CD4-positive, alpha-beta T cell treated with Interleukin-15 for 1 hour (primary cell): ENCODE results near the gene TGFBR3.

ENCODE experiments used
- DNase-seq: peaks from one replicate; pipeline ENCODE4 v3.0.0-alpha.2; 2020

The TGFBR3 gene

GRCh38 chr1:91885716-91886506, at the start of gene TGFBR3:
Gene TGFBR3, minus strand, starts transcription at chr1:91886151. Its CDS starts 24,620 bp downstream, at chr1:91861531.
- peak; percentile 72 for DNase-seq

GRCh38 chr1:91929250-91929649, 43.3 kb upstream of the TGFBR3 start:
- DNase-seq, result no peak

GRCh38 chr1:91928026-91928425, 42.1 kb upstream of the TGFBR3 start:
- no peak for DNase-seq

- DNase-seq, result no peak
These were observed 39.9 kb upstream of the TGFBR3 start for GRCh38 chr1:91925644-91926435.

- no peak for DNase-seq
These were observed 38.2 kb upstream of the TGFBR3 start for GRCh38 chr1:91924146-91924545.

- no peak for DNase-seq
These were observed 34.0 kb upstream of the TGFBR3 start for GRCh38 chr1:91919962-91920361.

- no peak for DNase-seq
These were observed 31.0 kb upstream of the TGFBR3 start for GRCh38 chr1:91916811-91917460.

GRCh38 chr1:91916046-91916445, 30.1 kb upstream of the TGFBR3 start:
- DNase-seq, result no peak

- no peak for DNase-seq
These were observed 27.1 kb upstream of the TGFBR3 start for GRCh38 chr1:91913018-91913417.

- DNase-seq, result no peak
These were observed 26.3 kb upstream of the TGFBR3 start for GRCh38 chr1:91912266-91912665.

- DNase-seq, result no peak
These were observed 15.3 kb upstream of the TGFBR3 start for GRCh38 chr1:91901231-91901630.

- DNase-seq, result no peak
These were observed 14.6 kb upstream of the TGFBR3 start for GRCh38 chr1:91900562-91900961.

- DNase-seq, result no peak
These were observed 11.1 kb upstream of the TGFBR3 start for GRCh38 chr1:91897016-91897415.

- no peak for DNase-seq
These were observed 10.0 kb upstream of the TGFBR3 start for GRCh38 chr1:91895832-91896556.

- DNase-seq, result no peak
These were observed 8.2 kb upstream of the TGFBR3 start for GRCh38 chr1:91894036-91894761.

- no peak for DNase-seq
These were observed 6.0 kb upstream of the TGFBR3 start for GRCh38 chr1:91891969-91892368.

- DNase-seq, result no peak
These were observed 5.5 kb upstream of the TGFBR3 start for GRCh38 chr1:91891454-91891853.

GRCh38 chr1:91889717-91890459, 3.9 kb upstream of the TGFBR3 start:
- DNase-seq, result no peak

GRCh38 chr1:91885213-91885715, 687 bp downstream of the TGFBR3 start:
- DNase-seq, result no peak

- peak; percentile 22 for DNase-seq
These were observed 1.3 kb downstream of the TGFBR3 start for GRCh38 chr1:91884459-91885212.

- no peak for DNase-seq
These were observed 2.5 kb downstream of the TGFBR3 start for GRCh38 chr1:91883470-91883869.
